Measurements from ENCODE around the gene AK4.

GRCh38 chr1:65216989-65217388 lies 69.0 kb downstream of the AK4 start:
- TF ChIP-seq FOSB (CRISPR knock-in tag; IDR thresholded peaks at IDR 0.05) (no peak), POLR2AphosphoS2 (conservative IDR thresholded peaks at IDR 0.05; ENCODE audit: low read length) (no peak), CTCF (IDR thresholded peaks at IDR 0.05) (no peak), ZNF302 (CRISPR knock-in tag; IDR thresholded peaks at IDR 0.05) (no peak), EP300 (IDR thresholded peaks at IDR 0.05) (no peak)
